MCF 10A (cell line): ENCODE measurements around the gene PCGF1. TPM values are rescaled to one million over a fixed set of nuclear protein-coding genes. Genes with fewer than 3 reads are reported as not detected.
"Not testable (repeated sequence)": the region's sequence is repeated elsewhere in the genome, so short reads cannot be mapped to it uniquely, and the experiment has no call there.

Experiments used
- BruUV-seq: library from RNA; stranded (reverse); fragments of 400-500 nt; replicated peaks from 2 replicates; lab custom pipeline; 2021; lab: Mats Ljungman, UMichigan
- CTCF ChIA-PET: fragments of 300-600 bp; sonication (Branson Sonifier 250); formaldehyde crosslinking; extraction: SDS; loops from one replicate; lab custom pipeline; 2021; ENCODE audit warnings: antibody characterized with exemption, inconsistent platforms; lab: Yijun Ruan, JAX
- POLR2A ChIA-PET: fragments of 300-600, 350-650 bp; sonication (Branson Sonifier 250); formaldehyde crosslinking; extraction: SDS; loops from one replicate; lab custom pipeline; 2020; ENCODE audit warnings: antibody characterized with exemption, inconsistent platforms; lab: Yijun Ruan, JAX
- DNase-seq: peaks from one replicate; pipeline ENCODE4 v3.0.0-alpha.2; 2018; ENCODE audit not compliant: unreplicated experiment
- H3K27ac Mint-ChIP-seq: one replicate; pipeline ENCODE4 v1.8.0; 2022; ENCODE audit warnings: mild to moderate bottlenecking, low read depth, mixed read lengths; ENCODE audit not compliant: unreplicated experiment
- H3K27me3 Mint-ChIP-seq: one replicate; pipeline ENCODE4 v1.8.0; 2022; ENCODE audit warnings: mixed read lengths; ENCODE audit not compliant: insufficient read depth, unreplicated experiment
- H3K36me3 Mint-ChIP-seq: one replicate; pipeline ENCODE4 v1.8.0; 2022; ENCODE audit warnings: mild to moderate bottlenecking, moderate library complexity, mixed read lengths; ENCODE audit not compliant: insufficient read depth, unreplicated experiment
- H3K4me1 Mint-ChIP-seq: one replicate; pipeline ENCODE4 v1.8.0; 2022; ENCODE audit warnings: mixed read lengths; ENCODE audit not compliant: insufficient read depth, unreplicated experiment
- H3K4me3 Mint-ChIP-seq: one replicate; pipeline ENCODE4 v1.8.0; 2022; ENCODE audit warnings: mild to moderate bottlenecking, moderate library complexity, mixed read lengths; ENCODE audit not compliant: unreplicated experiment
- H3K9me3 Mint-ChIP-seq: one replicate; pipeline ENCODE4 v1.8.0; 2022; ENCODE audit warnings: mixed read lengths; ENCODE audit not compliant: unreplicated experiment
- CTCF ChIP-seq: fragments of 200-600 bp; IDR thresholded peaks from one replicate; pipeline ENCODE4 v1.8.0; 2022; ENCODE audit warnings: antibody characterized with exemption, mild to moderate bottlenecking; ENCODE audit not compliant: unreplicated experiment
- intact Hi-C: fragments of 100-400 bp; cut with micrococcal nuclease; formaldehyde crosslinking; loops from 2 replicates; pipeline ENCODE4 v1.14.1; 2022
- total RNA-seq: library from RNA; stranded (reverse); gene quantifications from 2 replicates; pipeline ENCODE4 v1.2.3, GENCODE V29; 2022

PCGF1 gene
- total RNA-seq, 1 experiment from 2014 or later: 41.6 TPM

GRCh38 chr2:74486141-74486540 lies 21.4 kb downstream of the PCGF1 start:
- Mint-ChIP-seq H3K27ac (no peak overlapping the region), H3K36me3 (peaks cover 17% of the 10 kb centered on the region), H3K4me3 (no peak overlapping the region), H3K27me3 (no peaks in the 10 kb centered on the region), H3K4me1 (peaks cover 14% of the 10 kb centered on the region), H3K9me3 (no peaks in the 10 kb centered on the region)
- ChIA-PET POLR2A (no interaction called here), CTCF (interaction anchor here (0.7 to 1.2 kb wide), 2 partner anchors 102 to 106 kb away, joined by 3 to 5 read pairs; no protein-coding TSS in a partner anchor)
- TF ChIP-seq CTCF: no peak
- intact Hi-C loops: no loop called here
- DNase-seq: no peak
- BruUV-seq: no TSS peak

GRCh38 chr2:74483675-74484164 lies 23.8 kb downstream of the PCGF1 start:
- CTCF ChIA-PET: interaction anchor here (0.6 to 5.9 kb wide), 26 partner anchors 8 to 443 kb away, joined by 3 to 179 read pairs (median 5); partner anchors contain the start of genes AUP1, DQX1, HTRA2 and INO80B
- Mint-ChIP-seq H3K4me3 (peak overlapping the region; percentile 85), H3K27ac (peak overlapping the region; percentile 89), H3K4me1 (peaks cover 20% of the 10 kb centered on the region), H3K36me3 (peaks cover 13% of the 10 kb centered on the region)
- H3K27me3 Mint-ChIP-seq, H3K9me3 Mint-ChIP-seq, DNase-seq, BruUV-seq: not testable (repeated sequence)
- POLR2A ChIA-PET: interaction anchor here (0.8 to 5.0 kb wide), 8 partner anchors 10 to 105 kb away, joined by 3 to 102 read pairs (median 40); partner anchors contain the start of genes AUP1, HTRA2, INO80B and MOGS
- intact Hi-C loops: loop anchor here (1.0 kb wide), 2 partner anchors 49 to 104 kb away; no protein-coding TSS in a partner anchor

DNA sequence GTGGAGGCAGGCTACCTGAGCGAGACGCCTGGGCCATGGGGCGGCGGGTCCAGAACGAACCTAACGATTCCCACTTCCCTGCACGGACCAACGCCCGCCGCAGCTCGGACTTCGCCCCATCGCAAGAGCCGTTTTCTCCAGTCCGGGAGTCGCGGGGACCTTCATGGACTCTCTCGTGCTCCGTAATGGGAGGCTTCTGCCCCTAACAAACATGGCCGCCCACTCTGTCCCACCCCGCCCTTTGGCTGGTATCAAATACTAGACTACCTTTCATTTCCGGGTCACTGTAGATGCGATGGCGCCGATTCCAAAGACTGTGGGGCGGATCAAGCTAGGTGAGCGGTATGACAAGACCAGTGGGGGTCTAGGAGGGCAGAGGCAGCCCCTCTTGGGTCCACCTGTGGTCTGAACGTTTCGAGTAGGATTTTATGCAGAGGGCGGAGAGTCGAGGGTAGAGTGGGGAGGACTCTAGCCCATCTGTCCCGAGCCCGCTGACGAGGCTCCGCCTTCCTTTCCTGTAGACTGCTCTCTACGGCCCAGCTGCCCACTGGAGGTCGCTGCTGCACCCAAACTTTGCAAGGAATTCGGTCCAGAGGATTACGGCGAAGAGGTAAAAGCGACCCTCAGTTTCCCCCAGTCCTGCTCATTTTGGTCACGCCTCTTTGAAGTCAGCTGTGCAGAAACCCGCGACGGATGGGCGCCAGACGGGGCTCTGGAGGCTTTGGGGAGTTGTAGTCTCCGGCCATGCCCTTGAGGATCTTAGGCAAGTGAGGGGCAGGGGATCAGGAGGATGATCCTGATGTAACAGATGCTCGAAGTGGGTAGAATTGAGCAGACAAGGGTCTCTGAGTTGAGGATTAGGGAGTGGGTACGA lies 24.5 kb downstream of the PCGF1 start, which contains the start of the genes CCDC142 and TTC31:
CCDC142 (minus strand) TSS at position 198 of the 874 bp plus-strand sequence; CDS start at position 37, 161 bp downstream.
TTC31 (plus strand) TSS at position 281 of the 874 bp plus-strand sequence; CDS start at position 296, 15 bp downstream.
- TSS peak; percentile 78 for BruUV-seq
- Mint-ChIP-seq H3K4me1 (peaks cover 20% of the 10 kb centered on the region), H3K27ac (peak within 1 kb of the TSS; percentile 89), H3K27me3 (no peaks in the 10 kb centered on the region), H3K36me3 (peaks cover 13% of the 10 kb centered on the region), H3K9me3 (no peaks in the 10 kb centered on the region), H3K4me3 (peak within 1 kb of the TSS; percentile 85)
- TF ChIP-seq CTCF: peak; percentile 81
- ChIA-PET CTCF (interaction anchor here (0.6 to 5.9 kb wide), 31 partner anchors 8 to 444 kb away, joined by 3 to 179 read pairs (median 5); partner anchors contain the start of genes AUP1, DQX1, HTRA2 and INO80B), POLR2A (interaction anchor here (0.6 to 5.0 kb wide), 20 partner anchors 9 to 275 kb away, joined by 3 to 102 read pairs (median 4); partner anchors contain the start of genes AUP1, DQX1, HTRA2 and INO80B)
- intact Hi-C loops: loop anchor here (1.0 kb wide), 2 partner anchors 49 to 104 kb away; no protein-coding TSS in a partner anchor
- peak; percentile 97 for DNase-seq

GRCh38 chr2:74481961-74482800 lies 25.3 kb downstream of the PCGF1 start:
- Mint-ChIP-seq H3K36me3 (peaks cover 15% of the 10 kb centered on the region), H3K9me3 (no peaks in the 10 kb centered on the region), H3K4me3 (peak overlapping the region; percentile 85), H3K27ac (peak overlapping the region; percentile 89), H3K27me3 (no peaks in the 10 kb centered on the region), H3K4me1 (peaks cover 20% of the 10 kb centered on the region)
- TSS peak; percentile 46 for BruUV-seq
- ChIA-PET POLR2A (interaction anchor here (0.6 to 5.0 kb wide), 16 partner anchors 8 to 274 kb away, joined by 3 to 102 read pairs (median 8); partner anchors contain the start of genes AUP1, HTRA2, INO80B and MOGS), CTCF (interaction anchor here (0.6 to 5.9 kb wide), 26 partner anchors 9 to 399 kb away, joined by 3 to 179 read pairs (median 5); partner anchors contain the start of genes AUP1, DQX1, HTRA2 and INO80B)
- intact Hi-C loops: no loop called here
- peak; percentile 11 for DNase-seq
- no peak for TF ChIP-seq CTCF
